SK-N-SH (cell line): ENCODE data around the gene NOTCH3. TPM values are rescaled to one million over a fixed set of nuclear protein-coding genes. Genes with fewer than 3 reads are reported as not detected.

Experiments
- CTCF ChIA-PET: fragments of 300-600, 350-600 bp; formaldehyde crosslinking; extraction: SDS; loops from one replicate; lab custom pipeline; 2021; lab: Yijun Ruan, JAX
- POLR2A ChIA-PET: fragments of 350-600 bp; sonication (Branson Sonifier 250); formaldehyde crosslinking; extraction: SDS; loops from one replicate; lab custom pipeline; 2020; ENCODE audit warnings: antibody characterized with exemption, inconsistent platforms; lab: Yijun Ruan, JAX
- DNase-seq: peaks from one replicate; pipeline ENCODE4 v3.0.0; 2012
- H2AFZ ChIP-seq: fragments of 200-600 bp; sonication (generic); 2 replicates; pipeline ENCODE4 v1.8.1; 2016; ENCODE audit warnings: antibody characterized with exemption, mild to moderate bottlenecking, low read depth
- H3F3A ChIP-seq: fragments of 200-600 bp; sonication (generic); replicated peaks from 2 replicates; pipeline ENCODE3; 2016; ENCODE audit warnings: antibody characterized with exemption, mild to moderate bottlenecking; ENCODE audit not compliant: insufficient read depth
- H3K27ac ChIP-seq, 2 experiments: fragments of 200-500 bp in 1 of 2; fragments of 200-600 bp in 1 of 2; sonication (Bioruptor generic) in 1 of 2; sonication (generic), shearing (Covaris generic) in 1 of 2; 2 replicates each; pipeline versions ENCODE4 v1.5.1 to v1.6.1; 2014 to 2016; ENCODE audit warnings: low read depth in 2 of 2, inconsistent platforms in 1 of 2, low read length in 1 of 2, mild to moderate bottlenecking in 1 of 2, mixed read lengths in 1 of 2
- H3K27me3 ChIP-seq: fragments of 200-600 bp; sonication (generic), shearing (Covaris generic); 2 replicates; pipeline ENCODE4 v1.6.1; 2016; ENCODE audit warnings: mixed run types; ENCODE audit not compliant: insufficient read depth
- H3K36me3 ChIP-seq, 2 experiments: fragments of 200-500 bp in 1 of 2; fragments of 200-600 bp in 1 of 2; sonication (Bioruptor generic) in 1 of 2; sonication (generic) in 1 of 2; replicated peaks in 1 of 2; 2 replicates each; pipeline versions ENCODE3 to v1.5.1; 2014 to 2016; ENCODE audit warnings: low read length in 1 of 2, mild to moderate bottlenecking in 1 of 2; ENCODE audit not compliant: insufficient read depth in 2 of 2, control insufficient read depth in 1 of 2
- H3K4me1 ChIP-seq, 2 experiments: fragments of 200-500 bp in 1 of 2; fragments of 200-600 bp in 1 of 2; sonication (Bioruptor generic) in 1 of 2; sonication (generic), shearing (Covaris generic) in 1 of 2; 2 replicates each; pipeline versions ENCODE4 v1.5.1 to v1.6.1; 2014 to 2016; ENCODE audit warnings: low read depth in 1 of 2, low read length in 1 of 2, mixed run types in 1 of 2; ENCODE audit not compliant: insufficient read depth in 2 of 2, control insufficient read depth in 1 of 2
- H3K4me2 ChIP-seq: fragments of 200-600 bp; sonication (generic), shearing (Covaris generic); 2 replicates; pipeline ENCODE4 v1.6.1; 2017; ENCODE audit warnings: mixed run types
- H3K4me3 ChIP-seq, 2 experiments: fragments of 200-500 bp in 1 of 2; fragments of 200-600 bp in 1 of 2; sonication (Bioruptor generic) in 1 of 2; sonication (generic), shearing (Covaris generic) in 1 of 2; 2 replicates each; pipeline versions ENCODE4 v1.5.1 to v1.8.1; 2014 to 2016; ENCODE audit warnings: low read depth in 2 of 2, inconsistent platforms in 1 of 2, low read length in 1 of 2, mild to moderate bottlenecking in 1 of 2, mixed read lengths in 1 of 2, moderate library complexity in 1 of 2
- H3K79me2 ChIP-seq: fragments of 200-600 bp; sonication (generic); 2 replicates; pipeline ENCODE4 v1.8.1; 2017; ENCODE audit warnings: mild to moderate bottlenecking; ENCODE audit not compliant: insufficient read depth
- H3K9ac ChIP-seq: fragments of 200-600 bp; sonication (generic); 2 replicates; pipeline ENCODE4 v1.6.1; 2017; ENCODE audit warnings: mixed run types
- H3K9me2 ChIP-seq: fragments of 200-600 bp; sonication (generic); 2 replicates; pipeline ENCODE4 v1.6.1; 2017; ENCODE audit warnings: mixed run types
- H3K9me3 ChIP-seq: fragments of 200-600 bp; sonication (generic); 2 replicates; pipeline ENCODE4 v1.6.1; 2017; ENCODE audit warnings: mixed run types, mild to moderate bottlenecking, moderate library complexity
- H4K20me1 ChIP-seq: fragments of 200-600 bp; sonication (generic); 2 replicates; pipeline ENCODE4 v1.6.1; 2017; ENCODE audit warnings: mild to moderate bottlenecking, mixed run types; ENCODE audit not compliant: insufficient read depth
- EP300 ChIP-seq, 2 experiments: IDR thresholded peaks; 2 replicates each; pipeline versions ENCODE4 v1.4.0 to v1.6.1; 2012; ENCODE audit warnings: borderline replicate concordance in 1 of 2, low read depth in 1 of 2, low read length in 1 of 2
- EZH2phosphoT487 ChIP-seq: fragments of 200-600 bp; sonication (generic); IDR thresholded peaks from 2 replicates; pipeline ENCODE4 v1.6.1; 2017; ENCODE audit warnings: low read depth, mixed run types, mild to moderate bottlenecking, antibody characterized with exemption, moderate library complexity, borderline replicate concordance
- FOXJ3 ChIP-seq: sonication (generic); formaldehyde crosslinking; IDR thresholded peaks from 2 replicates; pipeline ENCODE4 v1.5.1; 2020; ENCODE audit warnings: mild to moderate bottlenecking, missing genetic modification reagents
- MXI1 ChIP-seq: IDR thresholded peaks from 2 replicates; pipeline ENCODE4 v1.6.1; 2012; ENCODE audit warnings: mild to moderate bottlenecking, low read depth, low read length, improper control_type of control experiment
- NFIC ChIP-seq: IDR thresholded peaks from 2 replicates; pipeline ENCODE4 v1.4.0; 2012; ENCODE audit warnings: borderline replicate concordance
- RAD21 ChIP-seq: IDR thresholded peaks from 2 replicates; pipeline ENCODE4 v1.6.1; 2012; ENCODE audit warnings: mild to moderate bottlenecking, low read length
- RCOR1 ChIP-seq: fragments of 150-350 bp; IDR thresholded peaks from 2 replicates; pipeline ENCODE4 v1.6.1; 2017; ENCODE audit warnings: antibody characterized with exemption, low read length
- RFX5 ChIP-seq: IDR thresholded peaks from 2 replicates; pipeline ENCODE4 v1.6.1; 2012; ENCODE audit warnings: mild to moderate bottlenecking, improper control_type of control experiment, low read length
- SIN3A ChIP-seq: IDR thresholded peaks from 2 replicates; pipeline ENCODE4 v1.6.1; 2012; ENCODE audit warnings: low read depth, mild to moderate bottlenecking, low read length, moderate library complexity, borderline replicate concordance
- TAF1 ChIP-seq: IDR thresholded peaks from 2 replicates; pipeline ENCODE4 v1.6.1; 2012; ENCODE audit warnings: low read depth, mild to moderate bottlenecking, low read length, moderate library complexity, borderline replicate concordance
- TCF12 ChIP-seq: IDR thresholded peaks from 2 replicates; pipeline ENCODE4 v1.4.0; 2012
- TEAD4 ChIP-seq: IDR thresholded peaks from 2 replicates; pipeline ENCODE4 v1.4.0; 2012; ENCODE audit warnings: mild to moderate bottlenecking, borderline replicate concordance; ENCODE audit not compliant: insufficient read depth
- WGBS: methylation state at CpG from one replicate; pipeline ENCODE4 v1.1.6; 2017; ENCODE audit warnings: low lambda C conversion rate; 5-methylcytosine and 5-hydroxymethylcytosine counted together
- polyA plus RNA-seq, 3 experiments: library from polyadenylated mRNA; depleted of rRNA; stranded (reverse); fragments of >200 nt; gene quantifications; 2 replicates each; pipeline ENCODE4 v1.2.3, GENCODE V29; 2012
- TF ChIP-seq, protein P1 (sequence below): fragments of 200-600 bp; sonication (generic); IDR thresholded peaks from 2 replicates; pipeline ENCODE4 v1.6.1; 2017; ENCODE audit warnings: antibody characterized with exemption, mild to moderate bottlenecking, moderate library complexity
- TF ChIP-seq, protein P2 (sequence below): IDR thresholded peaks from 2 replicates; pipeline ENCODE4 v1.4.0; 2012; ENCODE audit warnings: low read depth

NOTCH3 gene
- polyA plus RNA-seq, 1 of the 3 experiments (the other 2 are of a cell fraction) = 7.0 TPM

- TF ChIP-seq MXI1 (no peak), TCF12 (no peak), RFX5 (no peak), FOXJ3 (CRISPR knock-in tag) (no peak), EP300 (IDR thresholded peaks at IDR 0.05; ENCODE audit: borderline replicate concordance in 1 of 2, low read depth in 1 of 2, low read length in 1 of 2) (no peak), TEAD4 (no peak)
Measured at GRCh38 chr19:15166700-15167099, 34.1 kb downstream of the NOTCH3 start (continued).

DNA sequence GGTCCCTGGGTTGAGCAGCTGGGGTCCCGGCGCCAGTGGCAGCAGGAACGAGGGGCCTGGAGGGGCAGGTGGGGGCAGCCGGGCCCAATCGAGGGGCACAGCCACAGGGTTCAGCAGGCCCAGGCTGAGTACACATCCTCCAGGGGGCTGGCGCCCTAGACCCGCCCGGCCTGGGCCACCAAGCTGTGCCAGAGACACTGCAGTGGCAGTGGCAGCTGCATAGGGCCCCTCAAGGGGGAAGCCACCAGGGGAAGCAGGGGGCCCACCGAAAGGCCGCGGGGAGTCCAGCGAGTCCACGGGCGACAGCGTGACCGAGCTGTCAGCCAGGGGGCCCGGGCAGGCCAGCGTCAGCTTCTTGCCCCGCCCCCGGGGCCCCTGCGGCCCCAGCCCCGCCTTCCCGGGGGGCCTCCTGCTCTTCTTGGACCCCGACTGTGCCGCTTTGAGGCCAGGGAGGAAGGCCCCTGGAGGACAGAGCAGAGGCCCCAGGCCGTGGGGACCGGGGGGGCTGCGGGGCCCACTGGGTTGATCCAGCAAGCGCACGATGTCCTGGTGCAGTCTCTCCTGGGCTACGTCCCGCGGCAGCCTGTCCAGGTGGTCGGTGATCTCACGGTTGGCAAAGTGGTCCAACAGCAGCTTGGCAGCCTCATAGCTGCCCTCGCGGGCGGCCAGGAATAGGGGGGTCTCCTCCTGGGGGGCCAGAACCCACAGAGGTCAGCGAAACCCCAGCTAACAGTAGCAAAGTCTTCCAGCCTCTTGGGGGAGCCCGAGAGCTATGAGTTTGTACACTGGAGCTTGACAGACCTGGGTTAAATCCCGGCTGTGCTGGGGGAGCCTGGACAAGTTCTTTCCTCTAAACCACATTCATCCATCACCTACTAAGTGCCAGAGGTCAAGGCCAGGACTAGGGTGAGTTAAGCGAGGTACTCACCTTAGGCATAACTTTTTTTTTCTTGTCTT lies 39.5 kb downstream of the NOTCH3 start:
- POLR2A ChIA-PET = no interaction called here
- DNase-seq = peak; percentile 55
- Histone ChIP-seq H3K79me2 (no peaks in the 10 kb centered on the region), H2AFZ (no peak overlapping the region), H3K4me3 (no peak overlapping the region), H4K20me1 (no peaks in the 10 kb centered on the region), H3F3A (no peaks in the 10 kb centered on the region), H3K9ac (no peak overlapping the region), H3K36me3 (peaks cover 4 to 11% of the 10 kb centered on the region in 2 experiments), H3K4me2 (no peak overlapping the region), H3K27me3 (no peaks in the 10 kb centered on the region), H3K9me3 (no peaks in the 10 kb centered on the region), H3K4me1 (no peaks in the 10 kb centered on the region), H3K27ac (no peak overlapping the region), H3K9me2 (no peaks in the 10 kb centered on the region)
- CTCF ChIA-PET = interaction anchor here (1.0 to 1.3 kb wide), 5 partner anchors 10 to 37 kb away, joined by 3 to 7 read pairs (median 3); no protein-coding TSS in a partner anchor
- WGBS = 81% methylated on average over 12 of the region's 42 CpGs
- TF ChIP-seq SIN3A = no peak
- TF ChIP-seq, protein P1, sequence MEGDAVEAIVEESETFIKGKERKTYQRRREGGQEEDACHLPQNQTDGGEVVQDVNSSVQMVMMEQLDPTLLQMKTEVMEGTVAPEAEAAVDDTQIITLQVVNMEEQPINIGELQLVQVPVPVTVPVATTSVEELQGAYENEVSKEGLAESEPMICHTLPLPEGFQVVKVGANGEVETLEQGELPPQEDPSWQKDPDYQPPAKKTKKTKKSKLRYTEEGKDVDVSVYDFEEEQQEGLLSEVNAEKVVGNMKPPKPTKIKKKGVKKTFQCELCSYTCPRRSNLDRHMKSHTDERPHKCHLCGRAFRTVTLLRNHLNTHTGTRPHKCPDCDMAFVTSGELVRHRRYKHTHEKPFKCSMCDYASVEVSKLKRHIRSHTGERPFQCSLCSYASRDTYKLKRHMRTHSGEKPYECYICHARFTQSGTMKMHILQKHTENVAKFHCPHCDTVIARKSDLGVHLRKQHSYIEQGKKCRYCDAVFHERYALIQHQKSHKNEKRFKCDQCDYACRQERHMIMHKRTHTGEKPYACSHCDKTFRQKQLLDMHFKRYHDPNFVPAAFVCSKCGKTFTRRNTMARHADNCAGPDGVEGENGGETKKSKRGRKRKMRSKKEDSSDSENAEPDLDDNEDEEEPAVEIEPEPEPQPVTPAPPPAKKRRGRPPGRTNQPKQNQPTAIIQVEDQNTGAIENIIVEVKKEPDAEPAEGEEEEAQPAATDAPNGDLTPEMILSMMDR = peak; percentile 43
- TF ChIP-seq NFIC = no peak
- TF ChIP-seq RCOR1 = no peak
- no peak for TF ChIP-seq EP300 (IDR thresholded peaks at IDR 0.05; ENCODE audit: borderline replicate concordance in 1 of 2, low read depth in 1 of 2, low read length in 1 of 2)
- TF ChIP-seq RAD21 = peak; percentile 37; the same call in 1 of the 2 replicates

DNA sequence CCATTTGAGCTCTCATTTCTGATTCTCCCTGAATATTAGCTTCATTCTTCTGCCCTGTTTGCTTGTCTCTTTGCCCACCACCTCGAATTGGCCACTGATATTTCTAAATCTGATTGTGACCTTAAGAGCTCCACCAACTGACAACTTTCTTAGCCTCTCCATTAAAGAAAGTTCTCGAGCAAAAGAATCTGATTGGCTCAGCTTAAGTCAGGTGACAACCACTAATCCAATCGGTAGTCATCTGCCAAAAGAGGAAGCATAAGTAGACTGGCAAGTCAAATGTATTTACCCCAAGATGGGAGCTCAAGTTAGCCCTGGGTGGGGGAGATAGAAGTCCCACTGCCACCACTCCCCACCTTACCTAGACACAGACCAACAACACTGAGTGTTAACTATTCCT lies 41.5 kb downstream of the NOTCH3 start:
- DNase-seq = no peak
- Histone ChIP-seq H3K4me2 (no peak overlapping the region), H3K4me1 (no peaks in the 10 kb centered on the region), H3K27ac (no peak overlapping the region), H3K9me2 (no peaks in the 10 kb centered on the region), H3K79me2 (no peaks in the 10 kb centered on the region), H3K9ac (no peak overlapping the region), H3K9me3 (no peaks in the 10 kb centered on the region), H3K27me3 (no peaks in the 10 kb centered on the region), H3F3A (no peaks in the 10 kb centered on the region)
- WGBS = 0% methylated on average over 3 of the region's 3 CpGs
- ChIA-PET CTCF (interaction anchor here (1.0 to 3.4 kb wide), 8 partner anchors 9 to 397 kb away, joined by 3 to 16 read pairs (median 4); no protein-coding TSS in a partner anchor), POLR2A (no interaction called here)
- TF ChIP-seq, protein P2, sequence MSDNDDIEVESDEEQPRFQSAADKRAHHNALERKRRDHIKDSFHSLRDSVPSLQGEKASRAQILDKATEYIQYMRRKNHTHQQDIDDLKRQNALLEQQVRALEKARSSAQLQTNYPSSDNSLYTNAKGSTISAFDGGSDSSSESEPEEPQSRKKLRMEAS = no peak
- TF ChIP-seq TAF1 (no peak), EZH2phosphoT487 (no peak)
- TF ChIP-seq, all 33 proteins: peak for 0
- Histone ChIP-seq H3K4me3 (no peak overlapping the region), H2AFZ (no peak overlapping the region), H4K20me1 (no peaks in the 10 kb centered on the region), H3K36me3 (peaks cover 0 to 7% of the 10 kb centered on the region in 2 experiments)
